Progenitor cell of endocrine pancreas (in vitro differentiated cells): ENCODE measurements around the gene UST. TPM values are rescaled to one million over a fixed set of nuclear protein-coding genes. Genes with fewer than 3 reads are reported as not detected.
A peak's percentile ranks its signal among the peaks of the same experiment; 100 is the strongest.

ENCODE experiments used
- DNase-seq: peaks from one replicate; pipeline ENCODE4 v3.0.0; 2021; ENCODE audit warnings: low spot score; ENCODE audit not compliant: unreplicated experiment
- H3K27ac Mint-ChIP-seq: 2 replicates; pipeline ENCODE4 v1.8.0; 2021; ENCODE audit warnings: mild to moderate bottlenecking, moderate library complexity, mixed read lengths
- H3K27me3 Mint-ChIP-seq: 2 replicates; pipeline ENCODE4 v1.8.0; 2021; ENCODE audit warnings: mixed read lengths
- H3K36me3 Mint-ChIP-seq: 2 replicates; pipeline ENCODE4 v1.8.0; 2022; ENCODE audit warnings: mixed read lengths; ENCODE audit not compliant: insufficient read depth
- H3K4me1 Mint-ChIP-seq: 2 replicates; pipeline ENCODE4 v1.8.0; 2021; ENCODE audit warnings: low read depth, mixed read lengths
- H3K4me3 Mint-ChIP-seq: 2 replicates; pipeline ENCODE4 v1.8.0; 2021; ENCODE audit warnings: low read depth, mild to moderate bottlenecking, moderate library complexity, mixed read lengths
- H3K9me3 Mint-ChIP-seq: 2 replicates; pipeline ENCODE4 v1.8.0; 2021; ENCODE audit warnings: low read depth, mixed read lengths
- CTCF ChIP-seq: fragments of 200-600 bp; sonication (generic); IDR thresholded peaks from one replicate; pipeline ENCODE4 v1.5.0; 2021; ENCODE audit warnings: antibody characterized with exemption, mild to moderate bottlenecking; ENCODE audit not compliant: unreplicated experiment
- total RNA-seq: library from RNA; stranded (reverse); gene quantifications from 2 replicates; pipeline ENCODE4 v1.2.1, GENCODE V29; 2021

UST gene
- total RNA-seq, 1 donor from 2014 or later: 2.9 TPM

DNA sequence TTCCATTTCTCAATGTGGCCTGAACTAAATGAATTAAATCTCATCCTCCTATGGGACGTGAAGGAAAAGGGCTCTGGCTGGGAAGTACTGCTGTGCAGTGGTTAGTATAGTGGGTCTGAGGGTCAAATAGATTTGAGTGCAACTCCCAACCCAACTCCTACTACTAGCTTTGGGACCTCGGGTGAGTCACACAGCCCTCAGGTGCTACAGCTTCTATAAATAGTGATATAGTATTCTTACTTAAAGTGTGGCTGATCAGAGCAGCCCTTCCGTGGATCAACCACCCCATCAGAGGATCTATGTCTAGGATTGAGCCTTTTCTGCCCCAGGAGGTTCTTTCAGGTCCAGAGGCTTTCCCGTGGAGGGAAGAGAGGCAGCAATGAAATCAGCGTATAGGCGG lies 904 bp upstream of the UST start:
- no peak for DNase-seq
- H3K27me3 Mint-ChIP-seq: peaks cover 64% of the 10 kb centered on the region
- H3K4me1 Mint-ChIP-seq: peaks cover 26% of the 10 kb centered on the region
- TF ChIP-seq CTCF: no peak
- H3K4me3 Mint-ChIP-seq: peak overlapping the region; percentile 87
- H3K36me3 Mint-ChIP-seq: no peaks in the 10 kb centered on the region
- peak overlapping the region; percentile 82 for H3K27ac Mint-ChIP-seq
- no peaks in the 10 kb centered on the region for H3K9me3 Mint-ChIP-seq

- Mint-ChIP-seq H3K36me3 (no peaks in the 10 kb centered on the region), H3K4me3 (peak overlapping the region; percentile 71), H3K9me3 (no peaks in the 10 kb centered on the region), H3K27me3 (peaks cover 66% of the 10 kb centered on the region), H3K4me1 (peaks cover 26% of the 10 kb centered on the region), H3K27ac (no peak overlapping the region)
- peak; percentile 30 for DNase-seq
- no peak for TF ChIP-seq CTCF
Measured at GRCh38 chr6:148747145-148747470, 278 bp downstream of the UST start.

GRCh38 chr6:148747471-148748165 lies 788 bp downstream of the UST start:
- Mint-ChIP-seq H3K27ac (no peak overlapping the region), H3K36me3 (no peaks in the 10 kb centered on the region), H3K4me3 (peak overlapping the region; percentile 71), H3K4me1 (peaks cover 26% of the 10 kb centered on the region), H3K27me3 (peaks cover 66% of the 10 kb centered on the region), H3K9me3 (no peaks in the 10 kb centered on the region)
- no peak for TF ChIP-seq CTCF
- peak; percentile 32 for DNase-seq

DNA sequence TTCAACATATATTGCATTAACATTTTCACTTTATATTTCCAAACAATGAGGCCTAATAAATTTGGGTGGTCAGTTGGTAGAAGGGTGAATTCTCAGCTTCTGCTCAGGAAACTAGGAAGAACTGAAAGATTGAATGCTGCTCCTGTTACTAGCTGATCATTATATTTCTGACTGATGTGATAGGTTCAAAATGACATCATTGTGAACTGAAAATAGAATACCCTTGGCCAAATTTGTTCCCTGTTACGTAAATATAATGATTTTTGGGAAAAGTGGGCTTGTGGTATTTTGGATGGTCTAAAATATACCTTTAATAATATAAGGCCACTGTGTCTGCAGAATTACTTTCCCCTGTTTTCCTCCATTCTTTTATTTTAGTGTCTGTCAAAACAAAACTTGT lies 2.8 kb downstream of the UST start:
- no peak for DNase-seq
- peaks cover 14% of the 10 kb centered on the region for H3K4me1 Mint-ChIP-seq
- peaks cover 55% of the 10 kb centered on the region for H3K27me3 Mint-ChIP-seq
- no peak overlapping the region for H3K27ac Mint-ChIP-seq
- TF ChIP-seq CTCF: no peak
- H3K9me3 Mint-ChIP-seq: no peaks in the 10 kb centered on the region
- H3K4me3 Mint-ChIP-seq: no peak overlapping the region
- no peaks in the 10 kb centered on the region for H3K36me3 Mint-ChIP-seq

- H3K4me3 Mint-ChIP-seq: no peak overlapping the region
- no peaks in the 10 kb centered on the region for H3K9me3 Mint-ChIP-seq
- H3K4me1 Mint-ChIP-seq: peaks cover 7% of the 10 kb centered on the region
- no peak overlapping the region for H3K27ac Mint-ChIP-seq
- DNase-seq: no peak
- H3K36me3 Mint-ChIP-seq: no peaks in the 10 kb centered on the region
- TF ChIP-seq CTCF: no peak
- peaks cover 45% of the 10 kb centered on the region for H3K27me3 Mint-ChIP-seq
Measured at GRCh38 chr6:148750838-148751792, 4.3 kb downstream of the UST start.
